GM23248 (cell line): ENCODE results near the gene TNRC6B.

Experiments
- EZH2 ChIP-seq: fragments of 200-600 bp; sonication (generic); IDR thresholded peaks from 2 replicates; pipeline ENCODE4 v1.6.1; 2018; ENCODE audit warnings: antibody characterized with exemption, mild to moderate bottlenecking; ENCODE audit not compliant: insufficient read depth, poor library complexity, severe bottlenecking
- EZH2phosphoT487 ChIP-seq: fragments of 200-600 bp; sonication (generic); IDR thresholded peaks from 2 replicates; pipeline ENCODE4 v1.6.1; 2018; ENCODE audit warnings: antibody characterized with exemption, moderate library complexity, mild to moderate bottlenecking, low read depth; ENCODE audit not compliant: insufficient read depth

DNA sequence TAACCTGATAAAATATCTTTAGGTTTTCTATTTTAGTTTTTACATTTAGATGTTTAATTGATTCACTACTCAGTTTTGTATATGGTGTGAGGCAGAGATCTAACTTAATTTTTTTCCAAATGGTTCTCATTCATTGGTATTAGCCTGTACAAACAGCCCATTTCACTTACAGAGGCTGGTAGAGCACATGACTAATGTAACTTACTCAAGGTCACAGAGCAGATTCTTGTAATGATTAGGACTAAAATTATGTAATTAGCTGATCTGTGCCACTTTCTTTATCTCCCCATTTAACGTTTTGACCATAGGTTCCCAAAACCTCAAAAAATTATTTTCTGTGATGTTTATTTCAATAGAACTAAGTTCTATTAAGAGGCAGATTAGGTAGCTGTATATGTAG, 16.5 kb upstream of the TNRC6B start:
- TF ChIP-seq EZH2 = no peak
- no peak for TF ChIP-seq EZH2phosphoT487
